A172 (cell line): ENCODE measurements around the gene ZFHX3. TPM values are rescaled to one million over a fixed set of nuclear protein-coding genes. Genes with fewer than 3 reads are reported as not detected.

Experiments
- DNase-seq: peaks from one replicate; pipeline ENCODE4 v3.0.0-alpha.2; 2015; ENCODE audit warnings: low spot score
- total RNA-seq: library from RNA; depleted of rRNA; stranded (reverse); fragments of >200 nt; shearing (Covaris generic); gene quantifications from 2 replicates; pipeline ENCODE4 v1.2.3, GENCODE V29; 2014

The ZFHX3 gene
- total RNA-seq, 1 experiment from 2014 or later: 2.5 TPM

DNA sequence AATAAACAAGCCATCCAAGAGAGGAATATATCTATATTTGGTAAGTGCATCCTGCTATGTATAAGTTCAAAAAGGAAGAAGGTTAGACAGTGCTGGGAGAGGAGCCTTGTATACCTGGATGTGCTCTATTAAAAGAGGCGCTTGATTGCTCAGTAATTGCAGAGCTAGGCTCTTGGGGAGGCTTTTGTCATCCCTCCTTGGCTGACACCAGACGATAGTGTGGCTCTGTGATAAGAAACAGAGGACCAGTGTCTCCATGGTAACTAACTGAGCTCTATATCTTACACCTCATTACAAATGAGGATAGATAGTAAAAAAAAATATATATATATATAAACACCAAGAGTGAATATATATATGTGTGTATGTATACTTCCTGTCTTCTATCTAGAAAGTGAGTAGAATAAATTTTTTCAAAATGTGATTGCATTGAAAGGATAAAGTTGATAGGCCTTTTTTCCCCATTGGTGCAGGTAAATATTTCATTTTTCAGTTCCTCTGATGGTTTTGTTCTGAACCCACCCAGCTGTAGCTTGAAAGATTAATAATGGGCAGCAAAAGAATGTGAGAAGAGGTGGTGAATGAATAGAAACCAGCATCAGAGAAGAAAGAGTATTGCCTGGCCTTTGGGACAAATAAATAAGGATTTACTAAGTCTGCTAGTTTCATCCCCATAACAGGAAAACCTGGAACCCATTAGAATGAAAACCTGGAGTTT, 303.7 kb downstream of the ZFHX3 start:
- DNase-seq: no peak

DNA sequence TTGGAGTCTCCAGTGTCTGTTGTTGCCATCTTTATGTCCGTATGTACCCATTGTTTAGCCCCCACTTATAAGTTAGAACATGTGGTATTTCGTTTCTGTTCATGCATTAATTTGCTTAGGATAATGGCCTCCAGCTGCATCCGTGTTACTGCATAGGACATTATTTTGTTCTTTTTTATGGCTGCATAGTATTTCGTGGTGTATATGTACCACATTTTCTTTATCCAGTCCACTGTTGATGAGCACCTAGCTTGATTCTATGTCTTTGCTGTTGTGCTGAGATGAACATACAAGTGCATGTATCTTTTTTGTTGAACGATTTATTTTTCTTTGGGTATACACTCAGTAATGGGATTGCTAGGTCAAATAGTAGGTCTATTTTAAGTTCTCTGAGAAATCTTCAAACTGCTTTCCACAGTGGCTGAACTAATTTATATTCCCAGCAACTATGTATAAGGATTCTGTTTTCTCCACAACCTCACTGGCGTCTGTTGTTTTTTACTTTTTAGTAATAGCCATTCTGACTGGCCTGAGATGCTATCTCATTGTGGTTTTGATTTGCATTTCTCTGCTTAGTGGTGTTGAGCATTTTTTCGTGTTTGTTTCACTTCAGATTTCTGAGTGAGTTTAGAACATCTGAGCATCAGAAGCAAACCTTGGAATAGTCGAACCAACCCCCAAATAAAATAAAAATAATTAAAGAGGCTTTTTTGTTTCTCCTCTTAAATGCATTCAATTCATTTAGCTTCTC, 304.7 kb downstream of the ZFHX3 start:
- DNase-seq: no peak

DNA sequence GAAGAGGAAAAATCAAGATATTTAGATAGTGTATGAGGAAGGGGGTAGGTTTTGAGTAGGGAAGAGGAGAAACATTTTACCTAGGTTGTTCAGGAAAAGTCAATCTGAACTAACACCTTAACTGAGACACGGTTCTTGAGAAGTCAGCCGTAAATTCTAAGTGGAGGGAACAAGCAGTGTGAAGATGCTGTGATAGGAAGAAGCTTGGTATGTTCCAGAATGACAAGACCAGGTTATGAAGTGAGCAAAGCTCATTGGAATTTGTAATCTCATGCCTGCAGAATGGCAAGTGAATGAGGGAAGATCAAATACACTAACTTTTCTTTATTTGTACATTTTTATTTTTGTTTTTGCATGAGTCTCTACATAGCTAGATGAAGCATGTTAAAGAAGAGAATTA, 307.6 kb downstream of the ZFHX3 start:
- no peak for DNase-seq

DNA sequence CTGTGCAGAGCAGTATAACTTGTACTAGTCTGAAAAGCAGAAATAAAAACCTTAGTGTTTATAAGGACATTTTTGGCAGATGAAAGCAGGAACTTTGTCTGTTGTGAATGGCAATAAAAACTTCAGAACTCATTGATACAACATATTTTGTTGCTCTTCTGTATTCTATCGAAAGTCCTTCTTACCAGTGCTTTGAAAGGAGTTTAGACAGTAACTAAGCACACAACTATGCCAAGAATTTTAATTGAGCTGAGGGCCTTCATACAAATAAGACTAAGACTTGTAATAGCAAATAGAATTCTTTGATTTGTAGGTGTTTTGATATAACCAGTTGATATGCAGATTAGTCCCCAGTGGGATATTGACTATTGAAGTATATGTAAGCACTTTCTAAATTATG, 308.4 kb downstream of the ZFHX3 start:
- peak; percentile 41 for DNase-seq

DNA sequence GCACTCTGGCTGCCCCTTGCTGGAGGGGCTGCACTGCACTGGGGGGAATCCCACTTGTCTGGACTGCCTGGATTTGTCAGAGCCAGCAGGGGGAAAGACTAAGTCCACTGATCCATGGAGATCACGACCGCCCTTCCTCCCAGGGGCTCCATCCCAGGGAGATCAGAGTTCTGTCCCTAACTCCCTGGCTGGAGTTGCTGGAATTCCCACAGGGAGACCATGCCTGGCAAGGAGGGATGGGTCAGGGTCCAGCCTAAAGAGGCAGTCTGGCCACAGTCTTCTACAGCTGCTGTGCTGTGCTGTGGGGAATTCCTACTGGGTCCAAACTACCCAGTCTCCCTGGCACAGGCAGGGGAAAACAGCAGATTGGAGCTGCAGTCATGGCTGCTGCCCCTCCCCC, 311.9 kb downstream of the ZFHX3 start:
- DNase-seq: no peak
